HL-60/S4 treated with retinoic acid at 250 ng/mL for 4 days and 3 days (cell line): ENCODE results near the gene TRPM1.
"Not testable (repeated sequence)": the region's sequence is repeated elsewhere in the genome, so short reads cannot be mapped to it uniquely, and the experiment has no call there.

Experiments
- in situ Hi-C: fragments of 300-500 bp; cut with MboI; formaldehyde crosslinking; loops from 2 replicates; pipeline ENCODE4 v1.7.0; 2022; ENCODE audit warnings: low sequenced_read_pairs

TRPM1 gene

GRCh38 chr15:31125061-31125460, 23.5 kb upstream of the TRPM1 start:
- in situ Hi-C loops: no loop called here

DNA sequence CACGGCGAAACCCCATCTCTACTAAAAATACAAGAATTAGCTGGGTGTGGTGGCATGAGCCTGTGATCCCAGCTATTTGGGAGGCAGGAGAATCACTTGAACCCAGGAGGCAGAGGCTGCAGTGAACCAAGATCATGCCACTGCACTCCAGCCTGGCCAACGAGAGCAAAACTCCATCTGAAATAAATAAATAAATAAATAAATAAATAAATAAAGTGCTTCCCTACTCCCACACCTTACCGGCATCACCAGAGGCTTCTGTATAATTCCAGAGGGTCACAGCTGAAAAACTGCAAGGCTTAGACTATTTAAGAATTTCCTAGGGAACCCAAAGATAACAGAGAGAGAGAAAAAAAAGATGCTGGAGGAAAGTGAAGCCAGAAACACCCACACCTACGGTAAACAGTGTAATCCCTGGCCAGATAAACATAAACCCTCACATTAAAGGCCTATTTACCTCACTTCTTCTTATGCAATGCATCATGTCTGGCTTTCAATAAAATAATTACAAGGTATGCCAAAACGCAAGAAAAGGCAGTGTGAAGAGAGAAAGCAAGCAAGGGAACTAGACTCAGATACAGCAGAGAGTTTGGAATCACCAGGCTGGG, 15.0 kb upstream of the TRPM1 start:
- in situ Hi-C loops: no loop called here

DNA sequence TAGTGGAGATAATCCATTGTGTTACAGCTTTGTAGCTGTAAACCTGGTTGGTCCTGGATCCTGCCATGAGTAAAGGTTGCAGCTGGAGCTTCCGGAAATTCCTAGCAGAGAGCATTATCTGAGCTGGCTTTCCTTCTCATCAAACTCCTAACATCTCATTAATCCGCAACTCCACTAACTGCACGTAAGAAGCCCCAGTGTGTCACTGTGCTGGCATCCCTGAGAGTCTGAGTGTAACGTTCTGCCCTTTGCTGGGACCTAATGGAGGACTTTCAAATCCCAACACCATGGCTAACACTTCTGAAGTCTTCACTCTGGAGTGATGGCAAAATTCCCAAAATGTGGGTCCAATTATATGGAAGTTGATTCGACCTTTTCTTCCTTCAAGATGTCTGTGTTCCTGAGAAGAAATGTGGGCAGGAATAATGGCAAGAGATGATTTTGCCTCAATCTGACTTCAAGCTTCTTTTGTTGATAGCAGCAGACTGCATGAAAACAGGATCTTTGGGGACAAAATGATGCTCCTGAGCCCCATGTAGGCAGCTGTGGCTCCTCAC, 9.6 kb upstream of the TRPM1 start:
- in situ Hi-C loops: no loop called here

DNA sequence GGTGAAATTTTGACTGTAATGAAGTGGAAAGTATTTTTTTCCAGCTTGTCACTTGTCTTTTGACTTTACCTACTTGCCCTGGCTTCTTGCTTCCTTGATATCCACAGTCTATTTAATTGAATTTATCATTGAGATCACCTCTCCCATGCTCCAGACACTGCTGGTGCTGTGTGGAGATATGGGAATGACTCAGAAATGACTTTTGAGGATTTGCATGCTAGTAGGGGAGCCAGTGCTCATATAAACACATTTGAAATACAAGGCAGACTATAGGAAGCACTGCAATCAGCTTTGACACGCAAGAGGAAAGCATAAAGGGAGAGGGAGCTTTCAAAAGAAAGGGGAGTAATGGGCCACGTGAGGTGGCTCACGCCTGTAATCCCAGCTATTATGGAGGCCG, 7.3 kb upstream of the TRPM1 start:
- in situ Hi-C loops: no loop called here

DNA sequence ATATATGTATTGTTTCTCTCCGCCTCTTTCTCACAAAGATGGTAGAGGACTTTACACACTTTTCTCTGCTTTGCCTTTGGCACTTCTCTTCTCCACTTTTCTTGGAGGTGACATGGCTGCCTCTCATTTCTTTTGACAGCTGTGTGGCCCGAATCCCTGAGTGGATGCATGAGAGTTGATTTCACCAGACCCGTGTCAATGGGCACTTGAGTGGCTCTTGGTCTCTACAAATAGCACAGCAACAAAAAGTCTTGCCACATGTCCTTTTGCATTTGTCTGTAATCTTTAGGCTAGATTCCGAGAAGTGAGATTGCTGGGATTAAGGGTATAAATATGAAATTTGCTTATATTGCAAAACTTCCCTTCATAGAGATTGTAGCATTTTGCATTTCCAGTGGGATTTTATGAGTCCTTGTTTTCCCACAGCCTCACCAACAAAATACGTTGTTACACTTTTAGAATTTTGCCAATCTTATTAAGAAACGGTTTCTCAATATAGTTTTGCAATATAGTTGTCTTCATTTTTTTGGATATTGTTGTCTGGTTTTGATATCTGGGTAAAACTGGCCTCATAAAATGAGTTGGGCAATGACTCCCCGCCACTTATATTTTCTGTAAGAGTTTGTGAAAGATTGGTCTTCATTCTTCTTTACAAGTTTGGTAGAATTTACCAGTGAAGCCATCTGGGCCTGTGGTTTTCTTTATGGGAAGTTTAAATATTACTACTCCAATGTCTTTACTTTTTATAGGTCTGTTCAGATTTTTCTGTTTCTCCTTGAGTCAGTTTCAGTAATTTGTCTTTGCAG, 5.2 kb upstream of the TRPM1 start:
- in situ Hi-C loops: no loop called here

DNA sequence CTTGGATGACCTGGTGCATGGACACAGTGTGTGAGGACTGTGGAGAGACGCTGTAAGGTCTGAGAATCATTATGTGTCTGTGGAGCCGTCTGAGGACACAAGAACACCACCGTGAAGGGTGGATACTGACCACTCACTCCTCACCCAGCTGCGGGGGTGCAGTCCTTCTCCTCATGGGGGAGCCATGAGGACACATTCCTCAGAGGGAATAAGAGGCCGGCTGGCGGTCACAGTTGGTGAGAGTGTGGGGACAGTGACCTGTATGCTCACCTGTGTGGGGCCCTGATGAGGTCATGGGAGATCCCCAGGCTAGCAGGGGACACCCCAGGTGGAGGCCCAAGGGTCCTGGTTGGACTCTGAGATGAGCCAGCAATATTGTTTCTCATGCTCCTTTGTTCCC, 2.5 kb upstream of the TRPM1 start:
- in situ Hi-C loops: no loop called here

- in situ Hi-C loops: no loop called here
Measured at GRCh38 chr15:31102374-31103342, 1.1 kb upstream of the TRPM1 start.

- in situ Hi-C loops: no loop called here
Measured at GRCh38 chr15:31102039-31102321, 455 bp upstream of the TRPM1 start.

DNA sequence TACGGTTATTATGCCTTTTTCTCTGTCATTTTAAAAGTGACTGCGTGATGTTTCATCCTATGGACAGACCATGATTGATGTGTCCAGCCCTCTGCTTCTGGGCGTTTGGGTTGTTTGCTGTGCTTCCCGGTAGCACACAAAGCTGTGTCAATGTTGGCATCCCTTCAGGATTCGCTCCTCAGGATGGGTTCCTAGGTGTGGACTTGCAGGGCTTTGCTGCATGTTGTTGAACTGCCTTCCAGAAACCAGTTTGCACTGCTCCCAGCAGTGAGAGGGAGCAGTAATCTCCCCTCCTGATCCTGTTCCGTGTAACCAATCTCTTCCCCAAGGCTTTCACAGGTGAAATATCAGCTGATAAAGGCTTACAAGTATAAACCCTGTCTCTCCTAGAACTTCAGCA, 787 bp downstream of the TRPM1 start:
- in situ Hi-C loops: no loop called here

GRCh38 chr15:31098953-31099740, 2.4 kb downstream of the TRPM1 start:
- in situ Hi-C loops: no loop called here

DNA sequence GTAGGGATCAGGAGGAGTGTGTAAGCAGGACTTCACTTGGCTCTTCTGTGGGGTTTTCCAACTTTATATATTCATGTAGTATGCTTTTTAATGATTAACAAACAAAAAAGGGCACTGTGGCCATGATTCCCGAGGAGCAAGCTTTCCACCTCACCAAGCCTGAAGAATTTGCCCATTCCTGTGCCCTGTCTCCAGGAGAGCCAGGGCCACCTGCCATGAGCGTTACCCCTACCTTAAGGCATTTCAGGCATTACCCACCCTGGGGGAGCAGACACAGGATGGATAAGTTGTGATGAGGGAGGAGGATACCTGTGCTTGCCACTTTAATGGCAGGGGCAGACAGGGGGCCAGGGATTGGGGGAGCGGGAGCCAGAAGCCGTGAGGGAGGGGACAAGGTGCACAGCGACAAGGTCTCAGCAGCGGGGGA, 3.0 kb downstream of the TRPM1 start:
- in situ Hi-C loops: no loop called here

GRCh38 chr15:31096563-31096962, 5.0 kb downstream of the TRPM1 start:
- in situ Hi-C loops: no loop called here

GRCh38 chr15:31091481-31091880, 10.0 kb downstream of the TRPM1 start:
- in situ Hi-C loops: no loop called here

GRCh38 chr15:31090766-31091165, 10.8 kb downstream of the TRPM1 start:
- in situ Hi-C loops: no loop called here

DNA sequence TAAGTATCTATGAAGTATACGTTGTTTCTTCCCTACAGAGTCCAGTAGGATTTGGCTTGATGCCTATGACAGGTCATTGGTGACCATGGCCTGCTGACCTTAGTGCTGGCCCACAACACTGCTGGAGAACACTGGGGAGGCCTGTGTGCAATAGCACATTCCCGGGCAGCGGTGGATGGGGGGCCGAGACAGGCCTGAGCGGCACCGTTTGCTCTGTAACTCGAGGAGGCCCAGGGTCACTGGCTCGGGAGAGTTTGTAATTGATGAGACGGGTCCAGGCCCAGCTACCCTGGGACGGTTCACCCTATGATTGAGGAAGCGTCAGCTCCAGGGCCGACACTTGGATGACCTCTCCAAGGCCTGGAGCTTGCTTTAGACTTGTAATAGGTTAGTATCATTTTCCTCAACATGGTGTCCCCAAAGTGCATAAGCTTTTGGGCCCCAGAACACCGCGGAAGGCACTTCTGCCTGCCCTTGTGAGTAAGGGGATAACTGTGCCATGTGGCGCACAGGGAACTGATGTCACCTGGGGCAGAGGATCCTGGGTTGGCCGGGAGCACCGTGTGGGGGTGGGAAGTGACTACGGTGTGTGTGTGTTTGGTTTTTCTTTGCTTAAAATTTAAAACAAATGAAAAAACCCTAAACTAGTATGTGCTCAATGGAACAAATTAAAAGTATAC, 12.0 kb downstream of the TRPM1 start:
- in situ Hi-C loops: no loop called here

DNA sequence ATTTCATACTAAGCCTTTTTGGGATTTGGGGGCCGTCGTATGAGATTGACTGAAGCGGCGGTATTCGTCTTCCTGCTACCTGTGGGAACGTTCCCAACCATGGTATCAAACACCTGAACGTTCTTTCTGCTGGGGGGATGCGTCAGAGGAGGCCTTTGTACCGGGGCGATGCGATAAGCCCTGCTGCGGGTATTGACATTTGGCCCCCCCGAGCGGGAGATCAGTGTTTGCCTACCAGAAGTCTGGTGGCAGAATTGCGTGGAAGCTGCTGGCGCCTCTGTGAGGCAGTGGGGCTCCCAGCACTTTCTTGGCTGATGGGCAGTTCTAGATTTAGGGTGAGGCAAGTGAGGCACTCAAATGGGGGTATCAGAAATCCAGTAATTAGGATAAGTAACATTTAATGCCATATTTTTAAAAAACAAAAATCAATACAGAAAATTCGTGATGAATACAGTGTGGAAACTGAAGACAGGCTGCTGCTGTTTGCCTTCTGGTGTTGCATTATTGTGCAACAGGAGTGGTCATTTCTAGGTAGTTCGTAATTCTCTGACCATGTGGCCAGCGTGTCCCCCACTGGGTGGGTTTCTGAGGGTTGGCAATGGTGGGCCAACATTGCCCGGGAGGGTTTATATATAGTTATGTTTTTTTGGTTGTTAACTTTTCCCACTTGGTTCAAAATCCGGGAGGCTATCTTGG, 12.7 kb downstream of the TRPM1 start:
- in situ Hi-C loops: no loop called here

DNA sequence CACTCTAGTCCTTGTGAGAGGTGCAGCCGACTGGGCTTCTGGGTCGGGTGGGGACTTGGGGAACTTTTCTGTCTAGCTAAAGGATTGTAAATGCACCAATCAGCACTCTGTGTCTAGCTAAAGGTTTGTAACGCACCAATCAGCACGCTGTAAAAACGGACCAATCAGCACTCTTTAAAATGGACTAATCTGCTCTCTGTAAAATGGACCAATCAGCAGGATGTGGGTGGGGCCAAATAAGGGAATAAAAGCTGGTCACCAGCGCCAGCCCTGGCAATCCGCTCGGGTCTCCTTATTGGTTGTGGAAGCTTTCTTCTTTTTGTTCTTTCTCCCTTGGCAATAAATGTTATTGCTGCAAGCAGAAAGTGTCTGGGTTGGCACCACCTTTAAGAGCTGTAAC, 13.5 kb downstream of the TRPM1 start:
- in situ Hi-C loops: not testable (repeated sequence)

DNA sequence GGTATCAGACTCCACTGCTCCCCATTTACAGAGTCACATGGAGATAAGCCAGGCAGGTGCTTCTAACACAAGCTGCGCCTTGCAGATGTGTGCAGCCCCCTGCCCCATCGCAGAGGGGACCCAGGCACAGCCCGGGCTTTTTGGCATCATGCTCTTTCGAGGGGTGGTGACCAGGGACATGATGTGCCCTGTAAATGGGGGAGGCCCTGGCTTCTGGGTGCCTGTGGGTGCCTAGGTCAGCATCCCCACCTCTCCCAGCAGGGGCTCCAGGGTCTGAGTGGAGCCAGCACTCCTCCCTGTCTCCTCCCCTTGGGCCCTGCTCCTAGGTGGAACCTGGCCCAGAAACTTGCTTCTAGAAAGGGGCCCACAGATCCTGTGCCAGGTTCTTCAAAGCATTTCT, 15.2 kb downstream of the TRPM1 start:
- in situ Hi-C loops: no loop called here

DNA sequence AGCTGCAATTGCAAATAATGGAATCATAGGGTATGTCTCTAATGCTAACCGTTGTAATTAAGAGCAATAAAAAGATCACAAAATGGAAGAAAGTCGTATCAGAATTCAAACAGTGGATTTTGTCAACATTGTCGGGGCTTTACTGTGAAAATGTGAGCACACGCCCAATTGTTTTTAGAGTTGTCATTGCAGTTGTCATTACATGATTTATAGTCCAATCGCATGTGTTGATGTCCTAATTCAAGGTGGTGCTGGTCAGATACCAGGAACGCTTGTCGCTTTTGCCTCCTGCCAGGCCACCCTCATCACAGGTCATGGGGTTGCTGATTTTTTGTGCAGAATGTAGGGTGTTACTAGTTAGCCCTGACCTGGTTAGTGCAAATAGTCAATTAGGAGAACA, 16.2 kb downstream of the TRPM1 start:
- in situ Hi-C loops: no loop called here

DNA sequence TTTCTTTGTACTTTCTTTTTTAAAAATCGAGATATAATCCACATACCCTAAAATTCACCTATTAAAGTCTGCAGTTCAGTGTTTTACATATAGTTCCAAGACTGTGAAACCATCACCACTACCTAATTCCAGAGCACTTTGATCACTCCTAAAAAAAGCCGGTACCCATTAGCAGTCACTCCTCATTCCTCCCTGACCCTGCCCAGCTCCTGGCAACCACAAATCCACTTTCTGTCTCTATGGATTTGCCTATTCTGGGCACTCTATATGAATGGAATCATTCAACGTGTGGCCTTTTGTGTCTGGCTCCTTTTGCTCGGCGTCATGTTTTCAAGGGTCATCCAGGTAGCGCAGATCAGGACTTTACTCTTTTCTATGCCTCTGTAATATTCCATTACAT, 17.3 kb downstream of the TRPM1 start:
- in situ Hi-C loops: no loop called here
